ENCODE measurements around the gene PIGH.

The PIGH gene

GRCh38 chr14:67636361-67636919 lies 36.4 kb upstream of the PIGH start:
- no peak for TF ChIP-seq POLR2AphosphoS5 (IDR thresholded peaks at IDR 0.05; ENCODE audit: low read depth, low read length)
- TF ChIP-seq, protein P1, sequence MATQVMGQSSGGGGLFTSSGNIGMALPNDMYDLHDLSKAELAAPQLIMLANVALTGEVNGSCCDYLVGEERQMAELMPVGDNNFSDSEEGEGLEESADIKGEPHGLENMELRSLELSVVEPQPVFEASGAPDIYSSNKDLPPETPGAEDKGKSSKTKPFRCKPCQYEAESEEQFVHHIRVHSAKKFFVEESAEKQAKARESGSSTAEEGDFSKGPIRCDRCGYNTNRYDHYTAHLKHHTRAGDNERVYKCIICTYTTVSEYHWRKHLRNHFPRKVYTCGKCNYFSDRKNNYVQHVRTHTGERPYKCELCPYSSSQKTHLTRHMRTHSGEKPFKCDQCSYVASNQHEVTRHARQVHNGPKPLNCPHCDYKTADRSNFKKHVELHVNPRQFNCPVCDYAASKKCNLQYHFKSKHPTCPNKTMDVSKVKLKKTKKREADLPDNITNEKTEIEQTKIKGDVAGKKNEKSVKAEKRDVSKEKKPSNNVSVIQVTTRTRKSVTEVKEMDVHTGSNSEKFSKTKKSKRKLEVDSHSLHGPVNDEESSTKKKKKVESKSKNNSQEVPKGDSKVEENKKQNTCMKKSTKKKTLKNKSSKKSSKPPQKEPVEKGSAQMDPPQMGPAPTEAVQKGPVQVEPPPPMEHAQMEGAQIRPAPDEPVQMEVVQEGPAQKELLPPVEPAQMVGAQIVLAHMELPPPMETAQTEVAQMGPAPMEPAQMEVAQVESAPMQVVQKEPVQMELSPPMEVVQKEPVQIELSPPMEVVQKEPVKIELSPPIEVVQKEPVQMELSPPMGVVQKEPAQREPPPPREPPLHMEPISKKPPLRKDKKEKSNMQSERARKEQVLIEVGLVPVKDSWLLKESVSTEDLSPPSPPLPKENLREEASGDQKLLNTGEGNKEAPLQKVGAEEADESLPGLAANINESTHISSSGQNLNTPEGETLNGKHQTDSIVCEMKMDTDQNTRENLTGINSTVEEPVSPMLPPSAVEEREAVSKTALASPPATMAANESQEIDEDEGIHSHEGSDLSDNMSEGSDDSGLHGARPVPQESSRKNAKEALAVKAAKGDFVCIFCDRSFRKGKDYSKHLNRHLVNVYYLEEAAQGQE (IDR thresholded peaks at IDR 0.05; ENCODE audit: insufficient read depth in 1 of 2, low read depth in 2 of 2, low read length in 2 of 2), result no peak
- TF ChIP-seq TAF1 (IDR thresholded peaks at IDR 0.05; ENCODE audit: borderline replicate concordance, insufficient read depth, low read length), result no peak
- no peak for TF ChIP-seq SIN3A (IDR thresholded peaks at IDR 0.05; ENCODE audit: borderline replicate concordance, insufficient read depth, low read length)
- no peak for TF ChIP-seq FOXP2 (optimal IDR thresholded peaks at IDR 0.05; ENCODE audit: borderline replicate concordance, extremely low read depth, extremely low read length, insufficient read depth)

- no peak for TF ChIP-seq POLR2AphosphoS5 (IDR thresholded peaks at IDR 0.05; ENCODE audit: low read depth, low read length)
- TF ChIP-seq TAF1 (IDR thresholded peaks at IDR 0.05; ENCODE audit: borderline replicate concordance, insufficient read depth, low read length), result no peak
- TF ChIP-seq, protein P1 (IDR thresholded peaks at IDR 0.05; ENCODE audit: insufficient read depth in 1 of 2, low read depth in 2 of 2, low read length in 2 of 2), result no peak
- no peak for TF ChIP-seq SIN3A (IDR thresholded peaks at IDR 0.05; ENCODE audit: borderline replicate concordance, insufficient read depth, low read length)
- no peak for TF ChIP-seq FOXP2 (optimal IDR thresholded peaks at IDR 0.05; ENCODE audit: borderline replicate concordance, extremely low read depth, extremely low read length, insufficient read depth)
Observed at GRCh38 chr14:67633451-67634147, 33.5 kb upstream of the PIGH start.

GRCh38 chr14:67630938-67631337 lies 30.9 kb upstream of the PIGH start:
- TF ChIP-seq FOXP2 (optimal IDR thresholded peaks at IDR 0.05; ENCODE audit: borderline replicate concordance, extremely low read depth, extremely low read length, insufficient read depth) (no peak), SIN3A (IDR thresholded peaks at IDR 0.05; ENCODE audit: borderline replicate concordance, insufficient read depth, low read length) (no peak), POLR2AphosphoS5 (IDR thresholded peaks at IDR 0.05; ENCODE audit: low read depth, low read length) (no peak), TAF1 (IDR thresholded peaks at IDR 0.05; ENCODE audit: borderline replicate concordance, insufficient read depth, low read length) (no peak)
- TF ChIP-seq, protein P1 (IDR thresholded peaks at IDR 0.05; ENCODE audit: insufficient read depth in 1 of 2, low read depth in 2 of 2, low read length in 2 of 2), result no peak

DNA sequence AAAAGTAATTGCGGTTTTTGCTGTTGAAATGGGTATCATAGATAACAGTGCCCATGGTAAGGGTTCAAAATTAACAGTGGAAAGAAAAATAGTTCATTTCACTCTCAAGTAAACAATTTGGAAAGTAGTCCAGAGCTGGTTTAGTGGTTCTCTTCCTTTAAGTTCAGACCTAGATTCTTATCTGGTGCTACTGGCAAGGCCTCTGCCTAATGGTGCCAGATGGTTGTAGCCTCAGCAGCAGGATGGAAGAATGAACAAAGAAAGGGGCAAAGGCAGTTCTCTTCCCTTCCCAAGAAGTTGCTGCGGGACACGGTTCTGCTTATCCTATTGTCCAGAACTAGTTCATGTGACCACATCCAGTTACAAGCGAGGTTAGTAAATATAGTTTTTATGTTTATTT lies 30.1 kb upstream of the PIGH start:
- no peak for TF ChIP-seq TAF1 (IDR thresholded peaks at IDR 0.05; ENCODE audit: borderline replicate concordance, insufficient read depth, low read length)
- TF ChIP-seq POLR2AphosphoS5 (IDR thresholded peaks at IDR 0.05; ENCODE audit: low read depth, low read length), result no peak
- TF ChIP-seq SIN3A (IDR thresholded peaks at IDR 0.05; ENCODE audit: borderline replicate concordance, insufficient read depth, low read length), result no peak
- TF ChIP-seq FOXP2 (optimal IDR thresholded peaks at IDR 0.05; ENCODE audit: borderline replicate concordance, extremely low read depth, extremely low read length, insufficient read depth), result no peak
- TF ChIP-seq, protein P1 (IDR thresholded peaks at IDR 0.05; ENCODE audit: insufficient read depth in 1 of 2, low read depth in 2 of 2, low read length in 2 of 2), result no peak
